Sigmoid colon (tissue), 7 donors: ENCODE data around the gene NPTX2. TPM values are rescaled to one million over a fixed set of nuclear protein-coding genes. Genes with fewer than 3 reads are reported as not detected.
A peak's percentile ranks its signal among the peaks of the same experiment; 100 is the strongest.
"Not testable (repeated sequence)": the region's sequence is repeated elsewhere in the genome, so short reads cannot be mapped to it uniquely, and the experiment has no call there.

Experiments used
- DNase-seq: peaks from one replicate; pipeline ENCODE4 v3.0.0-alpha.2; 2019
- H3K27ac ChIP-seq, 4 donors: fragments of 200-600 bp; sonication (generic); one replicate each; pipeline ENCODE4 v1.5.1; 2016 to 2019; ENCODE audit warnings: mild to moderate bottlenecking in 1 of 4
- H3K27me3 ChIP-seq, 3 donors: fragments of 200-600 bp; sonication (generic); one replicate each; pipeline ENCODE4 v1.5.1; 2019; ENCODE audit warnings: mild to moderate bottlenecking in 1 of 3
- H3K36me3 ChIP-seq, 4 donors: fragments of 200-600 bp; sonication (generic); one replicate each; pipeline ENCODE4 v1.5.1; 2016 to 2019
- H3K4me1 ChIP-seq, 4 donors: fragments of 200-600 bp; sonication (generic); one replicate each; pipeline ENCODE4 v1.5.1; 2017 to 2019
- H3K4me3 ChIP-seq, 4 donors: fragments of 200-600 bp; sonication (generic); one replicate each; pipeline ENCODE4 v1.5.1; 2017 to 2019; ENCODE audit warnings: mild to moderate bottlenecking in 2 of 4, moderate library complexity in 1 of 4
- H3K9me3 ChIP-seq, 4 donors: fragments of 200-600 bp in 3 of 4; sonication (generic) in 3 of 4; one replicate each; pipeline versions ENCODE4 v1.5.1 to v1.6.1; 2013 to 2019
- EP300 ChIP-seq, 4 donors: sonication (generic); formaldehyde crosslinking; IDR thresholded peaks; one replicate each; pipeline ENCODE4 v1.6.1; 2017; ENCODE audit warnings: antibody characterized with exemption in 4 of 4
- POLR2A ChIP-seq, 2 donors: fragments of 450-650 bp; IDR thresholded peaks; one replicate each; pipeline ENCODE4 v1.6.1; 2016; ENCODE audit warnings: antibody characterized with exemption in 2 of 2, mild to moderate bottlenecking in 2 of 2, moderate library complexity in 2 of 2
- POLR2AphosphoS5 ChIP-seq, 4 donors: sonication (generic); formaldehyde crosslinking; IDR thresholded peaks; one replicate each; pipeline ENCODE4 v1.6.1; 2017; ENCODE audit warnings: antibody characterized with exemption in 4 of 4
- WGBS, 2 donors: extraction: QIAGEN DNeasy Blood & Tissue Kit; methylation state at CpG; one replicate each; pipeline ENCODE4 v1.1.7; 2013; 5-methylcytosine and 5-hydroxymethylcytosine counted together
- intact Hi-C: fragments of 100-400 bp; cut with DNase I; formaldehyde crosslinking; loops from one replicate; pipeline ENCODE4 v1.15.1; 2023
- polyA plus RNA-seq, 3 donors: library from polyadenylated mRNA; stranded (reverse); fragments of 200-250 nt; gene quantifications; one replicate each; pipeline ENCODE4 v1.2.3, GENCODE V29; 2013
- total RNA-seq, 4 donors: library from RNA; depleted of rRNA; stranded (reverse); fragments of >200 nt; gene quantifications; one replicate each; pipeline ENCODE4 v1.1.0, GENCODE V29; 2016
- TF ChIP-seq, protein P1 (sequence below), 4 experiments: fragments of 450-650 bp in 3 of 4; fragments of 200-600 bp in 1 of 4; IDR thresholded peaks; one replicate each; pipeline ENCODE4 v1.5.1; 2016 to 2019; ENCODE audit warnings: antibody characterized with exemption in 4 of 4, mild to moderate bottlenecking in 3 of 4, moderate library complexity in 2 of 4
- donor health status: healthy with polysubstance abuse.
- donor health status: Bipolar disorder and iron deficiency.
- donor health status: healthy.

NPTX2 gene
- total and polyA plus RNA-seq, 7 donors: 0.23 to 21.8 (median 8.1) TPM

DNA sequence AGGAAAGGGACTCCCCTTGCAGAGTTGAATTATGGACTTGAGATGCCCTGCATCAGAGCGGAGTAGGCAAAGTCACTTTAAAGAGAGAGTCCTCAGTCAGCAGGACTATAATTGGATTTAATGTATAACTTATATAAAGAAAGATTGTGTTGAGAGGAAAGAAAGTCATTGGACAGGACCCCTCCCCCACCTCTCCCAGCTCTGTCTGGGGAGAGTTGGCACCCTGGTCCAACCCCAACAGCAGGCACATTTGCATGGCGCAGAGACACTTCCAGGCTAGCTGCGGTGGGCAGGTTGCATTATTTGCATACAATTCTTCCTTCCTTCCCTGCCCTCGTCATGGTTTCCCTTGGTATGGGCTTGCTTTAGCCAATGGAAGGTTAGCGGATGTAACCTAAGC, 46.1 kb upstream of the NPTX2 start:
- no peak for TF ChIP-seq POLR2AphosphoS5 (IDR thresholded peaks at IDR 0.05)
- no peak for TF ChIP-seq POLR2A (IDR thresholded peaks at IDR 0.05)
- Histone ChIP-seq H3K9me3 (peaks cover 0 to 7% (median 1%) of the 10 kb centered on the region in 4 donors), H3K4me3 (no peak overlapping the region), H3K27ac (peak overlapping the region; percentile 39 to 58 (median 47)), H3K27me3 (peaks cover 0 to 4% (median 0%) of the 10 kb centered on the region in 3 donors), H3K36me3 (no peaks in the 10 kb centered on the region), H3K4me1 (no peaks in the 10 kb centered on the region)
- WGBS, 2 donors: 68 to 81% methylated on average over 5 of the region's 5 CpGs
- intact Hi-C loops: no loop called here
- DNase-seq: no peak

GRCh38 chr7:98571986-98572385, 45.1 kb upstream of the NPTX2 start:
- TF ChIP-seq, protein P1, sequence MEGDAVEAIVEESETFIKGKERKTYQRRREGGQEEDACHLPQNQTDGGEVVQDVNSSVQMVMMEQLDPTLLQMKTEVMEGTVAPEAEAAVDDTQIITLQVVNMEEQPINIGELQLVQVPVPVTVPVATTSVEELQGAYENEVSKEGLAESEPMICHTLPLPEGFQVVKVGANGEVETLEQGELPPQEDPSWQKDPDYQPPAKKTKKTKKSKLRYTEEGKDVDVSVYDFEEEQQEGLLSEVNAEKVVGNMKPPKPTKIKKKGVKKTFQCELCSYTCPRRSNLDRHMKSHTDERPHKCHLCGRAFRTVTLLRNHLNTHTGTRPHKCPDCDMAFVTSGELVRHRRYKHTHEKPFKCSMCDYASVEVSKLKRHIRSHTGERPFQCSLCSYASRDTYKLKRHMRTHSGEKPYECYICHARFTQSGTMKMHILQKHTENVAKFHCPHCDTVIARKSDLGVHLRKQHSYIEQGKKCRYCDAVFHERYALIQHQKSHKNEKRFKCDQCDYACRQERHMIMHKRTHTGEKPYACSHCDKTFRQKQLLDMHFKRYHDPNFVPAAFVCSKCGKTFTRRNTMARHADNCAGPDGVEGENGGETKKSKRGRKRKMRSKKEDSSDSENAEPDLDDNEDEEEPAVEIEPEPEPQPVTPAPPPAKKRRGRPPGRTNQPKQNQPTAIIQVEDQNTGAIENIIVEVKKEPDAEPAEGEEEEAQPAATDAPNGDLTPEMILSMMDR (IDR thresholded peaks at IDR 0.05): no peak
- TF ChIP-seq POLR2A (IDR thresholded peaks at IDR 0.05) (no peak), EP300 (IDR thresholded peaks at IDR 0.05) (no peak), POLR2AphosphoS5 (IDR thresholded peaks at IDR 0.05) (no peak)
- H3K27me3 ChIP-seq: peaks cover 0 to 4% (median 0%) of the 10 kb centered on the region in 3 donors
- intact Hi-C loops: no loop called here
- no peak overlapping the region for H3K4me3 ChIP-seq
- H3K36me3 ChIP-seq: no peaks in the 10 kb centered on the region
- peak overlapping the region in 1 of 4 donors; percentile 6 for H3K27ac ChIP-seq
- H3K4me1 ChIP-seq: no peaks in the 10 kb centered on the region
- WGBS, 2 donors: 70 to 76% methylated on average over 6 of the region's 6 CpGs
- H3K9me3 ChIP-seq: peaks cover 0 to 9% (median 8%) of the 10 kb centered on the region in 4 donors
- no peak for DNase-seq

GRCh38 chr7:98572716-98573115, 44.4 kb upstream of the NPTX2 start:
- H3K4me3 ChIP-seq, H3K27ac ChIP-seq, H3K36me3 ChIP-seq, H3K4me1 ChIP-seq, intact Hi-C loops, H3K27me3 ChIP-seq, DNase-seq, H3K9me3 ChIP-seq: not testable (repeated sequence)
- 88 to 90% methylated on average over 9 of the region's 9 CpGs for WGBS, 2 donors

DNA sequence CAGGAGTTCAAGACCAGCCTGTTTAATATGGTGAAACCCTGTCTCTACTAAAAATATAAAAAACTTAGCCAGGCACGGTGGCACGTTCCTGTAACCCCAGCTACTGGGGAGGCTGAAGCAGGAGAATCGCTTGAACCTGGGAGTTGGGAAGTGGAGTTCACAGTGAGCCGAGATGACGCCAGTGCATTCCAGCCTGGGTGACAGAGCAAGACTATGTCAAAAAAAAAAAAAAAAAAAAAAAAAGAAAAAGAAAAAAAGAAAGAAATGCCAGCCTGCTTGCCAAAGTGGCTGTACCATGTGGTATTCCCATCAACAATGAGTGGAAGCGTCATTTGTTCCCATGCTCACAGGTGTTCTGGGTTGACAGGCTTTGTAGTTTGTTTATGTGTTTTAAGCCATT, 43.3 kb upstream of the NPTX2 start:
- Histone ChIP-seq H3K9me3 (peaks cover 0 to 9% (median 8%) of the 10 kb centered on the region in 4 donors), H3K36me3 (no peaks in the 10 kb centered on the region), H3K27ac (no peak overlapping the region), H3K4me3 (no peak overlapping the region), H3K4me1 (no peaks in the 10 kb centered on the region), H3K27me3 (no peaks in the 10 kb centered on the region)
- intact Hi-C loops: no loop called here
- TF ChIP-seq, protein P1 (IDR thresholded peaks at IDR 0.05): no peak
- no peak for TF ChIP-seq POLR2A (IDR thresholded peaks at IDR 0.05)
- 78 to 88% methylated on average over 6 of the region's 6 CpGs for WGBS, 2 donors
- DNase-seq: no peak

DNA sequence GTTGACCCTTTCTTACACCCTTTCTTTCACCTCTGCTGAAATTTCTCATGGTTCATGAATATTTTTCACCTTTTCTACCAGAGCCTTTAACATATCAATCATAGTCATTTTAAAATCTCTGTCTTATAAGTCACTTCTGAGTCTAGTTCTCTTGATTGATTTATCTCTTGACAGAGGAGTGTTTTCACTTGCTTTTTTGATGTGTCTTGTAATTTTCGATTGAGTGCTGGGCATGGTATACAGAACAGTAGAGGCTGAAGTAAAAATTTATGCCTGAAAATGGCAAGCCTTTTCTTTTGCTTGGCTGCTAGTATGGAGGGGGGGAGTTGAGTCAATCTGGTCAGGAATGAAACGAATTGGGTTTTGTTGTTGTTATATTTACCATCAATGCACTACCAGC, 41.2 kb upstream of the NPTX2 start:
- no peak for DNase-seq
- intact Hi-C loops: no loop called here
- no peaks in the 10 kb centered on the region for H3K4me1 ChIP-seq
- no peak overlapping the region for H3K27ac ChIP-seq
- H3K27me3 ChIP-seq: no peaks in the 10 kb centered on the region
- no peak overlapping the region for H3K4me3 ChIP-seq
- WGBS, 2 donors: 58 to 60% methylated on average over 2 of the region's 2 CpGs
- H3K9me3 ChIP-seq: peaks cover 0 to 9% (median 8%) of the 10 kb centered on the region in 4 donors
- no peaks in the 10 kb centered on the region for H3K36me3 ChIP-seq
- no peak for TF ChIP-seq POLR2AphosphoS5 (IDR thresholded peaks at IDR 0.05)
- no peak for TF ChIP-seq EP300 (IDR thresholded peaks at IDR 0.05)
- TF ChIP-seq POLR2A (IDR thresholded peaks at IDR 0.05): no peak
- TF ChIP-seq, protein P1 (IDR thresholded peaks at IDR 0.05): no peak

DNA sequence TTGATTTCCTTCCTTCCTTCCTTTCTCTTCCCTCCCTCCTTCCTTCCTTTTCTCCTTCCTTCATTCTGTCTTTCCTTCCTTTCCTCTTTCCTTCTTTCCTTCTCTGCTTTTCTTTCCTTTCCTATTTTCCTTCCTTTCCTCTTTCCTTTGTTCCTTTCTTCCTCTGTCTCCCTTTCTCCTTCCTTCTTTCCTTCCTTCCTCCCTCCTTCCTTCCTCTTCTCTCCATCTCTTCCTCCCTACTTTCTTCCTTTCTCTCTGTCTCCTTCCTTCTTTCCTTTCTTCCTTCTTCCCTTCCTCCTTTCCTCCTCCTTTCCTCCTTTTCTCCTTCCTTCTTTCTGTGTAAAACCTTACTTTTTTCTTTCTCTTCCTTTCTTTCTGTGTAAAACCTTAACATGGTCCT, 32.3 kb upstream of the NPTX2 start:
- TF ChIP-seq EP300 (IDR thresholded peaks at IDR 0.05) (no peak), POLR2AphosphoS5 (IDR thresholded peaks at IDR 0.05) (no peak), POLR2A (IDR thresholded peaks at IDR 0.05) (no peak)
- TF ChIP-seq, protein P1 (IDR thresholded peaks at IDR 0.05): no peak

More for the DNA sequence above, 32.3 kb upstream of the NPTX2 start:
- Histone ChIP-seq H3K4me3 (no peak overlapping the region), H3K27me3 (no peaks in the 10 kb centered on the region), H3K27ac (no peak overlapping the region), H3K36me3 (no peaks in the 10 kb centered on the region), H3K4me1 (no peaks in the 10 kb centered on the region), H3K9me3 (peaks cover 0 to 4% (median 0%) of the 10 kb centered on the region in 4 donors)
- no peak for DNase-seq
- intact Hi-C loops: no loop called here
